GM18498 (cell line): ENCODE data around the gene CAMK4.

Experiments
- ATAC-seq: cut with Tn5 transposase; IDR thresholded peaks from one replicate; pipeline ENCODE4 v1.9.1; 2021; ENCODE audit warnings: mild to moderate bottlenecking, moderate library complexity; ENCODE audit not compliant: unreplicated experiment

CAMK4 gene

DNA sequence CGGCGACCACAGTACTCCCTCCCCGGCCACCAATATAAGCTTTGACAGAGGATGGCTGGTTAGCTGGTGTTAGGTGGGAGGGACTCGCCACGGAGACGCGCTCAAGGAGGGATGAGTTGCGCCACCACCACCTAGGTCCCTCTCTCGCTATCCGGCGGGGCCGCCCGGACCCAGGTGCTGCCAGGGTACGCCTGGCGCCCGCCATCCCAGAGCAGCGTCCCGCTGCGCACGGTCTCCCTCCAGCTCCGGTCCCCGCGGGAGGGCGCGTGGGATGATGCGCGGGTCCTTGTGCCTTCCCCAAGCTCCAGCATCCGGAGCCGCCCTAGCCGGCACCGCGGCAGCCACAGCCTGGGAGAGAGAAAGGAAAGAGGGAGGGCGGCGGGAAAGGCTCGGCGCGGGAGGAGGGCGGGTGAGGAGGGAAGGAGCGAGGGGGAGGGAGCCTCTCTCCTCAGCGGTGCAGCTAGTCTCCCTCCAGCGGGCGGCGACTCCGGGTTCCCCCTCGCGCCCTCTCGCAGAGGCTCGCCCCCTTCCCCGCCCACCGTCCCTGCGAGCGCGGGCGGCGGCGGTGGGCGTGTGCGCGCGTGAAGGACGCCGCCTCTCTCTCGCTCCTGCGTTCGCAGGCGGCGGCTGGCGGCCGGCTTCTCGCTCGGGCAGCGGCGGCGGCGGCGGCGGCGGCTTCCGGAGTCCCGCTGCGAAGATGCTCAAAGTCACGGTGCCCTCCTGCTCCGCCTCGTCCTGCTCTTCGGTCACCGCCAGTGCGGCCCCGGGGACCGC is at the start of gene CAMK4:
CAMK4 (plus strand) TSS at position 598 of the 774 bp plus-strand sequence; CDS start at position 698, 100 bp downstream.
- peak; percentile 83 for ATAC-seq

- ATAC-seq, result no peak
These were observed 41.1 kb upstream of the CAMK4 start for GRCh38 chr5:111183064-111183463.

GRCh38 chr5:111187079-111187478 is 37.1 kb upstream of the CAMK4 start:
- ATAC-seq, result no peak

DNA sequence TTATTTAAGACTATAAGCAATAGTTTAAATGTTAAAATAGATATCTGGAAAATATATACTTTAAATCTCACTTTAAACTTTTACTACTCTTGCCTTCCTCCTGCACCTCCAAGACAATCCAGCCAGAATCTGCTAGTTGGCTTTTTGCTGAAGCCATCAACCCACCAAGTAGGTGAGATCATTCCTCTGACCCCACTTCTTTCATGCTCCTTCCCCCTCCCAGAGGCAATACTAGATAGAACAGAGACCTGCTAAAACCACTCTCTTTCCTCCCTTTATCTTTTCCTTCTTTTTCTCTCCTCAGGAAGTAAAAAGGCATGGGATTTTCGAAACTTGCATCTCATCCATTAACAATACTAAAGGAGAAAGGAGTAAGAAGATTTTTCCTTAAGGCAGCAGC is 30.1 kb upstream of the CAMK4 start:
- ATAC-seq, result no peak

DNA sequence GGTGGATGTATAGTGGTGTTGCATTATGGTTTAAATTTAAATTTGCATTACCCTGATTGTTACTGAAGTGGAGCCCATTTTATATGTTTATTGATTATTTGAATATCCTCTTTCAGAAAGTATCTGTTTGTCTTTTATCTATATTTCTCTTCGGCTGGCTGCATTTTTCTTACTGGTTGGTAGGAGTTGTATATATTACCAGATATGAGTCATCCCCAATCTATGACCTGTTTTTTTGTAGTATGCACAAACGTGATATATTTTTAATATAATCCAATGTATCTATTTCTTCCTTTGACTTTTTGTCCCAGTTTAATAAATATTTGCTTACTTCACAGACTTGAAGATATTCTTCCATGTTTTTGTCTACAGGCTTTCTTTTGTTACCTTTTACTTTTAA is 29.3 kb upstream of the CAMK4 start:
- no peak for ATAC-seq

DNA sequence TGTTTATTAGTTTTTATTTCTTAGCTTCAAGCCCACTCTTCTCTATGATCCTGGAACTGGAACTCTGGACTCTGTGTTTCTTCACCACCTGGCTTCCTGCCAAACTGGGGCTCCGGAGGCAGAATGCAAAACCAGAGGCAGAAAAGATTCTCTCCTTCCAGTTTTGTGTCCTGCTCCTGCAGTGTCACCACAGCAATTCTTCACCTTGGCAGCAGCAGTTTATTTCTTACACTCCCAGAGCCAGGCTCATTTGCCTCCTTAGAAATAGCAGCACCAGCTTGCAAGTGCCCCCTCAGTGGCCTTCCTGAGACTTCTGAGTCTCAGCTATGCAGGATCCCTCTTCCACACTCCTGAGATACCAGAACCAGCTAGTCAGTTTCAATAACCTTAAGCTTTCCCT is 26.7 kb upstream of the CAMK4 start:
- no peak for ATAC-seq

DNA sequence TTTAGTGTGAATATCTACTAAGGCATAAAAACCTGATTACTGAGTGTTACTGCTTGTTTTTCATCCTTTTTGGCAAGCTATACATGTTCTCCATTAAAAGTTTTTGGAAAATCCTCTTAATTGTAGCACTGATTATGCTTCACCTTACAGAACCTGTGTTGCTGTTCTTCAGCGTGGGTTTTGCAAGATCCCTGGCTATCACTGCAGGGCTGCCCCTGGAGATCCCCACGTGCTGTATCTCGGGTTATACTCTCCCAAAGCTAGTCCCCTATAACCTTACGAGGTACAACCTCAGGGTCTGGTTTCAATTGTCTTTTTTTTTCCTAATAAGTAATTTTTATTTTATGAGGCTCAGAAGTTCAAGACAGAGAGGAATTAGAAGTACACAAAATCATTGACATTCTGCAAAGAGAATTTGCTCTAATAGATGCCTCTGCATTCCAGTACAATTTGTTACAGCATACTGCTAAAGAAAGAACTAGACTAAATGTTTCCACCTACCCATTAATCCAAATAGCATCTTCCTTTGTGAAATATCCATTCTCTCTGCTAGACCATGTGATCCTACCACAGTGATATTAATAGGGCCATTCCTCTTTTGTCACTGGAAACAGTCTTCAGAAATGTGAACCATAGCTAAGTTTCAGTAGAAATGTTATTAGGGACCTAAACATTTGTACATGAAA is 25.8 kb upstream of the CAMK4 start:
- no peak for ATAC-seq

GRCh38 chr5:111200828-111201227 is 23.4 kb upstream of the CAMK4 start:
- no peak for ATAC-seq

GRCh38 chr5:111201705-111202104 is 22.5 kb upstream of the CAMK4 start:
- ATAC-seq, result no peak

- ATAC-seq, result peak; percentile 74
These were observed 12.8 kb upstream of the CAMK4 start for GRCh38 chr5:111211341-111211740.

DNA sequence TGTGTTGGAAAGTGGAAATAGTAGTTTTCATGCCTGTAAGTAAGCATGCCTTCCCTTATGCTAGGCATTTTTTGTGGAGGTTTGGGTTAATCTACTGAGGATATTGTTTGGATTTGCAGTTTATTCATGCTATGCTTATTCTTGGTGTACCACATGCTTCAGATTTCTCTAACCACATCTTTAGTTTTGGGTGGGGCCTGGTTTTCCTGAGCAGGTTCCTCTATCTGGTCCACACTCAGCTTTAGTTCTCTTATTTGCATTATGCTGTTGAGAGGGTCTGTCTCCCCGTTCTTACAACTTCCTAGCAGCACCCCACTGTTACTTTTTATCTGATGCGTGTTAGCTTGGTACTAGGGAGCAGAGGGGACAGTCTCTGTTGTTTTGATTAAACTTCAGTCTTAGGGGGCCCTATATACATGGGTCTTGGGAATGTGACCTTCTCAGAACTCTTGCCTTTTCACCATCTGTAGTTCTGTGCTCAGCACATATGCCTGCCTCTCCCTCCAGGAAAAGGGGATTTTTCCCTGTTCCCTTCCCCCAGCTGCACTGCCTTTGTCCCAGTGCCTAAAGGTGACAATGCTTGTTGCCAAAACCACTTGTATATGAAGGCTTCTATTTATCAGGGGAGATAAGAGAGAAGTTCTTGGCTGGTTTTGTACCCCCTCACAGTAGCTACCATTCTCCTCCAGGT is 10.0 kb upstream of the CAMK4 start:
- no peak for ATAC-seq

- ATAC-seq, result no peak
These were observed 8.2 kb upstream of the CAMK4 start for GRCh38 chr5:111215971-111216370.

- no peak for ATAC-seq
These were observed 3.0 kb upstream of the CAMK4 start for GRCh38 chr5:111221139-111221538.

DNA sequence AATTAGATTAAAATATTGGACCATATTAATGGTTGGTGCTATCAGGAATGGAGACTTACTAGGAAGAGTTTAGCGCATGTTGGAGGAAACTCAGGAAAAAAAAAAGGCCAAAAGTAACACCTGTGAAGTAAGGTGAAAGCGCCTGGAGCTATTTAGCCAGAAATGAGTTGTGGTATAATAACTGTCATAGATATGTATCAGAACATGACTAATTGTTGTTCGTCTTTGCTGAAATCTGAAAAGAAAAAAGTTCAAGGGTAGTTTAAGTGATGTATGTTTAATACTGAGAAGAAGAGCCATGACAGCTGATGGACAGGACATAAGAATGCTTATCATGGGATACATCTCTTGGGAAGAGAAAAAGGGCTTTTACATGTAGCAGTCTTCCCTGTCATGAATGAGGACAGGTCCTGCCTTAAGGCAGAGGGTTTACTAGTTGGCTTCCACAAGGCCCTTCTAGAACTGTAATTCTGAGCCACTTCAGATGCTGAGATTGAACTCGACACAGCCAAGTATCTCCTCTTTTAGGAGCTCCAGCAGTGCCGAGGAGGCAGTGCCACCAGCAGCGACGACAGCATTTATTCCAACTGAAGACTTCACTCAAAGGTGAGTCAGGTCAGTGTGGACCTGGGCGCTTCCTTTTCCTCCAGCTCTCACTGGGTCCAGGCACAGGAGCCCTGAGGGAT is 940 bp upstream of the CAMK4 start:
- ATAC-seq, result peak; percentile 1

DNA sequence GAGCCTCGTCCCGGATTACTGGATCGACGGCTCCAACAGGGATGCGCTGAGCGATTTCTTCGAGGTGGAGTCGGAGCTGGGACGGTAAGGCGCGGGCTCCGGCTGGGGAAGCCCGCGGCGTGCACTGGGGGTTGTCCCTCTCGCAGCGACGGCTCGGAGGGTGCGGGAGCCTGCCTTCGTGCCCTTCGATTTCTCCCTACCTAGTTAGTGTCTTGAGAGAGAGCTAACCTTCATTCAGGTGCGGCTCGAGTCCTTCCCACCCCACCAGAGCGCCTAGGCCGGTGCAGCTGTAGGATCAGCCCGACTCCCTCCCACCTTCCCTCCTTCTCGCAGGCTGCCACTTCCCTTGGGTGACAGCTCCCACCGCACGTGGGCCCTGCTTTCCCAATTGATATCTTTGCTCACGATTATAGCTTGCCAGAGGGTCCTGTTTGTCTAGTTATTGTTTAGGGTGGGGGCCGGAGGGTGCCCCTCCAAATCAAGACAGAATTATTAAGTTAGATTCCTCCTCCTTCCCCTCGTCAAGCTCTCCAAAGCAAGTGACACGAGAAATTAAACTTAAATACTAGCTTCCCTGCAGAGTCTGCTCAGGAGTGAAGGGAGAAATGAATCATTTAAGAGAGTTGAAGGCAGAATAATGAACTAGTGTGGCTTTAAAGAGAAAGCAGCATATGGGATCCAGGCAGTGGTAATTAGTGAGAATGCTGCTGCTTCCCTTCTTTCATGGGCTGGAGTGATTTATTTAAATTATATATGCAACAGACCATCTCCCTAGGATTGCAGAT is 569 bp downstream of the CAMK4 start:
- ATAC-seq, result peak; percentile 30

- no peak for ATAC-seq
These were observed 1.7 kb downstream of the CAMK4 start for GRCh38 chr5:111225926-111226325.

DNA sequence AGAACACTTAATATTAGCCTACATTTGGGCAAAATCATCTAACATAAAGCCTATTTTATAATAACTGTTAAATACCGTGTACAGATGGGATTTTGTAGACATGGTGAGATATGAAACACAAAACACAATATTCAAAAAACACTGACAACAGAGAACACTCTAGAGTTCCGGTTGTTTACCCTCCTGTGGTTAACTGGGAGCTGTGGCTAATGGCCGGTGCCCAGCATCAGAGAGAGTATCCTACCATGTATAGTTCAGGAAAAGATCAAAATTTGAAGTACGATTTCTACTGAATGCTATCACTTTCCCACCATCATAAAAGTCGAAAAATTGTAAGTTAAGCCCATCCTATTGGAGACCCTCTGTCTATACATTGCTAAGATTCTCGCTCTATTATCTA is 2.4 kb downstream of the CAMK4 start:
- no peak for ATAC-seq

GRCh38 chr5:111227226-111227782 is 3.1 kb downstream of the CAMK4 start:
- ATAC-seq, result no peak

- no peak for ATAC-seq
These were observed 3.6 kb downstream of the CAMK4 start for GRCh38 chr5:111227801-111228200.

GRCh38 chr5:111228520-111229220 is 4.5 kb downstream of the CAMK4 start:
- no peak for ATAC-seq
